Measurements from ENCODE around the gene MEGF6. TPM values are rescaled to one million over a fixed set of nuclear protein-coding genes. Genes with fewer than 3 reads are reported as not detected.
"Not testable (repeated sequence)": the region's sequence is repeated elsewhere in the genome, so short reads cannot be mapped to it uniquely, and the experiment has no call there.

MEGF6 gene
- total RNA-seq, 1 donor from 2014 or later = 209 TPM

DNA sequence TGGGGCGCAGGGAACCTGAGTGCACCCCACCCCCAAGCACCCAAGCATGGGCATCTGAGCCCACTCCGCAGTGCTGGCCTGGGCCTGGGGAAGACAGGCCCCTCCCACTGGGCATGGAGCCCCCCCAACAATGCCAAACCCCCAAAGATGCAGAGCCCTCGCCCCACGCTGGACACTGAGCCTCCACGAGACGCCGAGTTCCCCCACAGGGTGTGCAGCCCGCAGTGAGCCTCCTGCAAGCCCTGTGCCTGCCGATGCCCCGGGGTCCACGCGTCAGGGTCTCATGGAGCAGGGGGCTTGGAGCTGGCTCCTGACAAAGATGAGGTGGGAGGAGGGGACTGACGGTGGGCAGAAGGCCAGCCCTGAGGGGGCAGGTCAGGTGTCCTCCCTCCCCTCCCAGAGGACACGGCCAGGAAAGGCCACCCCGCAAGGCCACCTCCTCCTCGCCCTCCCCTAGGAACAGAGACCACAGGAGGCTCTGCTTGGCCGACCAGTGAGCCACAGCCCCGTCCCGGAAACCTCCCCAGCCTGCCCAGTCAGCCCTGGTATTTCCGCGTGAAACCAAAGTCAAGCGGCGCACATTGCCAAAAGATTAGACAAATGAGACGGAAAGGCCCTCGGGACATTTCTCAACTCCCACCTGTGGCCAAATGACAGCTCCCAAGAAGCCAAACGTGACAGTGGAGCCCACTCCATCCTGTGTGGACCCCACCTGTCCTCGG lies 33.4 kb downstream of the MEGF6 start:
- no peak overlapping the region for H3K27ac Mint-ChIP-seq
- TF ChIP-seq, protein P1, sequence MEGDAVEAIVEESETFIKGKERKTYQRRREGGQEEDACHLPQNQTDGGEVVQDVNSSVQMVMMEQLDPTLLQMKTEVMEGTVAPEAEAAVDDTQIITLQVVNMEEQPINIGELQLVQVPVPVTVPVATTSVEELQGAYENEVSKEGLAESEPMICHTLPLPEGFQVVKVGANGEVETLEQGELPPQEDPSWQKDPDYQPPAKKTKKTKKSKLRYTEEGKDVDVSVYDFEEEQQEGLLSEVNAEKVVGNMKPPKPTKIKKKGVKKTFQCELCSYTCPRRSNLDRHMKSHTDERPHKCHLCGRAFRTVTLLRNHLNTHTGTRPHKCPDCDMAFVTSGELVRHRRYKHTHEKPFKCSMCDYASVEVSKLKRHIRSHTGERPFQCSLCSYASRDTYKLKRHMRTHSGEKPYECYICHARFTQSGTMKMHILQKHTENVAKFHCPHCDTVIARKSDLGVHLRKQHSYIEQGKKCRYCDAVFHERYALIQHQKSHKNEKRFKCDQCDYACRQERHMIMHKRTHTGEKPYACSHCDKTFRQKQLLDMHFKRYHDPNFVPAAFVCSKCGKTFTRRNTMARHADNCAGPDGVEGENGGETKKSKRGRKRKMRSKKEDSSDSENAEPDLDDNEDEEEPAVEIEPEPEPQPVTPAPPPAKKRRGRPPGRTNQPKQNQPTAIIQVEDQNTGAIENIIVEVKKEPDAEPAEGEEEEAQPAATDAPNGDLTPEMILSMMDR (IDR thresholded peaks at IDR 0.05; ENCODE audit: unreplicated experiment) = no peak
- DNase-seq (ENCODE audit: low spot score in 2 of 2, unreplicated experiment in 2 of 2) = no peak
- peaks cover 3% of the 10 kb centered on the region for H3K9me3 Mint-ChIP-seq
- H3K27me3 Mint-ChIP-seq (ENCODE audit: low read depth) = no peaks in the 10 kb centered on the region
- H3K36me3 Mint-ChIP-seq = peaks cover 24% of the 10 kb centered on the region
- peaks cover 5% of the 10 kb centered on the region for H3K4me1 Mint-ChIP-seq
- H3K4me3 Mint-ChIP-seq = no peak overlapping the region

- peaks cover 3% of the 10 kb centered on the region for H3K9me3 Mint-ChIP-seq
- DNase-seq (ENCODE audit: low spot score in 2 of 2, unreplicated experiment in 2 of 2) = no peak
- H3K27me3 Mint-ChIP-seq (ENCODE audit: low read depth) = no peaks in the 10 kb centered on the region
- H3K36me3 Mint-ChIP-seq = peaks cover 18% of the 10 kb centered on the region
- TF ChIP-seq, protein P1 (IDR thresholded peaks at IDR 0.05; ENCODE audit: unreplicated experiment) = no peak
- H3K27ac Mint-ChIP-seq = no peak overlapping the region
- no peak overlapping the region for H3K4me3 Mint-ChIP-seq
- peaks cover 5% of the 10 kb centered on the region for H3K4me1 Mint-ChIP-seq
These were observed 34.0 kb downstream of the MEGF6 start for GRCh38 chr1:3577300-3577699.

GRCh38 chr1:3575993-3576392 lies 35.3 kb downstream of the MEGF6 start:
- Mint-ChIP-seq H3K27ac (no peak overlapping the region), H3K27me3 (ENCODE audit: low read depth) (no peaks in the 10 kb centered on the region)
- TF ChIP-seq, protein P1 (IDR thresholded peaks at IDR 0.05; ENCODE audit: unreplicated experiment) = no peak

GRCh38 chr1:3575515-3575914 lies 35.8 kb downstream of the MEGF6 start:
- not testable (repeated sequence) for H3K9me3 Mint-ChIP-seq; H3K27me3 Mint-ChIP-seq (ENCODE audit: low read depth); DNase-seq (ENCODE audit: low spot score in 2 of 2, unreplicated experiment in 2 of 2); H3K4me1 Mint-ChIP-seq; H3K4me3 Mint-ChIP-seq
- Mint-ChIP-seq H3K36me3 (peaks cover 17% of the 10 kb centered on the region), H3K27ac (peak overlapping the region; percentile 56)

More at GRCh38 chr1:3575993-3576392, 35.3 kb downstream of the MEGF6 start:
- DNase-seq (ENCODE audit: low spot score in 2 of 2, unreplicated experiment in 2 of 2) = no peak
- Mint-ChIP-seq H3K4me1 (peaks cover 5% of the 10 kb centered on the region), H3K4me3 (no peak overlapping the region), H3K9me3 (peaks cover 3% of the 10 kb centered on the region), H3K36me3 (peaks cover 17% of the 10 kb centered on the region)

- Mint-ChIP-seq H3K27ac (no peak overlapping the region), H3K4me3 (no peak overlapping the region), H3K9me3 (peaks cover 3% of the 10 kb centered on the region), H3K27me3 (ENCODE audit: low read depth) (no peaks in the 10 kb centered on the region), H3K36me3 (peaks cover 17% of the 10 kb centered on the region), H3K4me1 (peaks cover 5% of the 10 kb centered on the region)
- no peak for DNase-seq (ENCODE audit: low spot score in 2 of 2, unreplicated experiment in 2 of 2)
- TF ChIP-seq, protein P1 (IDR thresholded peaks at IDR 0.05; ENCODE audit: unreplicated experiment) = no peak
These were observed 37.8 kb downstream of the MEGF6 start for GRCh38 chr1:3573500-3573899.

- not testable (repeated sequence) for H3K4me3 Mint-ChIP-seq; H3K27me3 Mint-ChIP-seq (ENCODE audit: low read depth); DNase-seq (ENCODE audit: low spot score in 2 of 2, unreplicated experiment in 2 of 2); H3K27ac Mint-ChIP-seq; H3K9me3 Mint-ChIP-seq; H3K4me1 Mint-ChIP-seq
- peaks cover 17% of the 10 kb centered on the region for H3K36me3 Mint-ChIP-seq
These were observed 38.7 kb downstream of the MEGF6 start for GRCh38 chr1:3572638-3573037.
